Mammary epithelial cell (primary cell): ENCODE results near the gene DOK5.

Experiments
- CTCF ChIP-seq, 2 donors: IDR thresholded peaks in 1 of 2; conservative IDR thresholded peaks in 1 of 2; 2 replicates each; pipeline ENCODE4 v1.5.1; 2011 to 2012; ENCODE audit warnings: inconsistent platforms in 2 of 2, low read length in 2 of 2, mild to moderate bottlenecking in 2 of 2, control low read depth in 1 of 2, low read depth in 1 of 2; ENCODE audit not compliant: insufficient read depth in 1 of 2; ENCODE audit errors: extremely low read depth in 1 of 2
- EZH2 ChIP-seq: IDR thresholded peaks from 2 replicates; pipeline ENCODE4 v1.6.1; 2012; ENCODE audit warnings: low read length, inconsistent platforms, borderline replicate concordance

- no peak for TF ChIP-seq CTCF (conservative IDR thresholded peaks at IDR 0.05 in 1 of 2, IDR thresholded peaks at IDR 0.05 in 1 of 2; ENCODE audit: extremely low read depth in 1 of 2, insufficient read depth in 1 of 2, low read depth in 1 of 2, low read length in 2 of 2)
- TF ChIP-seq EZH2 = no peak
Measured at GRCh38 chr20:54534101-54534500, 58.7 kb downstream of the DOK5 start.
